K562 (cell line): ENCODE results near the gene NFATC3. TPM values are rescaled to one million over a fixed set of nuclear protein-coding genes. Genes with fewer than 3 reads are reported as not detected.

Experiments
- CBX8 ChIP-seq: fragments of 200-600 bp; sonication (generic); IDR thresholded peaks from 2 replicates; pipeline ENCODE4 v1.6.1; 2012; ENCODE audit warnings: borderline replicate concordance, mixed run types, low read depth, mild to moderate bottlenecking, moderate library complexity, mixed read lengths, low read length, control low read depth, inconsistent platforms; ENCODE audit not compliant: poor library complexity, severe bottlenecking; ENCODE audit errors: extremely low read depth
- CC2D1A ChIP-seq: fragments of 450-650 bp; IDR thresholded peaks from 2 replicates; pipeline ENCODE4 v1.6.1; 2017; ENCODE audit warnings: mild to moderate bottlenecking
- CREB3 ChIP-seq: fragments of 450-650 bp; conservative IDR thresholded peaks from 2 replicates; pipeline ENCODE4 v1.6.1; 2016; ENCODE audit warnings: missing genetic modification characterization, low read depth, mild to moderate bottlenecking, missing compliant biosample characterization, moderate library complexity
- HOMEZ ChIP-seq: fragments of 250-450 bp; sonication (Bioruptor Pico); IDR thresholded peaks from 2 replicates; pipeline ENCODE4 v1.4.0; 2020; ENCODE audit warnings: mild to moderate bottlenecking, moderate library complexity
- NKRF ChIP-seq: fragments of 450-650 bp; IDR thresholded peaks from 2 replicates; pipeline ENCODE4 v1.6.1; 2016; ENCODE audit warnings: borderline replicate concordance
- ZNF121 ChIP-seq: sonication (generic); formaldehyde crosslinking; conservative IDR thresholded peaks from 2 replicates; pipeline ENCODE4 v1.8.0; 2022; ENCODE audit warnings: missing genetic modification reagents
- ZNF239 ChIP-seq: fragments of 250-450 bp; sonication (Bioruptor Pico); IDR thresholded peaks from 2 replicates; pipeline ENCODE4 v1.4.0; 2020; ENCODE audit warnings: mild to moderate bottlenecking
- ZNF318 ChIP-seq, 2 experiments: fragments of 450-650 bp; IDR thresholded peaks; 2 replicates each; pipeline ENCODE4 v1.6.1; 2016; ENCODE audit warnings: mild to moderate bottlenecking in 2 of 2, borderline replicate concordance in 1 of 2, low read depth in 1 of 2, moderate library complexity in 1 of 2
- polyA plus RNA-seq, 8 experiments: library from polyadenylated mRNA; depleted of rRNA in 4 of 8; stranded (reverse) in 5 of 8; unstranded in 3 of 8; fragments of >200 nt; fragmentation: Nextera tagmentation in 2 of 8; fragmentation: Illumina TruSeq in 1 of 8; extraction: Ambion mirVana in 2 of 8; extraction: Trizol in 1 of 8; gene quantifications; 2 replicates each; pipeline versions ENCODE4 v1.2.1 to v1.2.3, GENCODE V29; 2011 to 2014; ENCODE audit warnings: inconsistent platforms in 1 of 8, missing spikeins in 1 of 8
- total RNA-seq, 7 experiments: library from RNA; depleted of rRNA in 6 of 7; stranded (reverse); fragments of >200 nt in 6 of 7; fragmentation: Illumina TruSeq in 2 of 7; extraction: Trizol in 2 of 7; gene quantifications; 2 replicates each; pipeline versions ENCODE4 v1.2.1 to v1.2.3, GENCODE V29; 2011 to 2021; ENCODE audit warnings: low replicate concordance in 1 of 7

NFATC3 gene
- total and polyA plus RNA-seq, 9 of the 15 experiments (the other 6 are each of a cell fraction or from before 2014, with no cell fraction given) = 15.7 to 98.4 (median 59.4) TPM

GRCh38 chr16:68084504-68085258 is 489 bp upstream of the NFATC3 start (continued):
- TF ChIP-seq CREB3 (peak; percentile 72; the same call in 1 of the 2 replicates), CC2D1A (no peak), CBX8 (no peak), ZNF239 (CRISPR knock-in tag) (no peak; the same call in 1 of the 2 replicates), ZNF318 (IDR thresholded peaks at IDR 0.05; ENCODE audit: borderline replicate concordance in 1 of 2, low read depth in 1 of 2) (no peak), HOMEZ (no peak), NKRF (no peak), ZNF121 (CRISPR knock-in tag) (no peak)
